Eye (tissue), 1 donor: ENCODE results near the gene RNF220.

Experiments
- DNase-seq: peaks from one replicate; pipeline ENCODE4 v3.0.0-alpha.2; 2015

Gene RNF220

GRCh38 chr1:44591381-44591780 is 186.3 kb downstream of the RNF220 start:
- no peak for DNase-seq

GRCh38 chr1:44592208-44593145 is 187.4 kb downstream of the RNF220 start:
- DNase-seq: no peak

- no peak for DNase-seq
These were observed 189.3 kb downstream of the RNF220 start for GRCh38 chr1:44594353-44594752.

GRCh38 chr1:44594871-44595735 is 190.0 kb downstream of the RNF220 start:
- peak; percentile 86 for DNase-seq

GRCh38 chr1:44596511-44596910 is 191.5 kb downstream of the RNF220 start:
- DNase-seq: no peak

GRCh38 chr1:44598167-44598566 is 193.1 kb downstream of the RNF220 start:
- no peak for DNase-seq

- DNase-seq: peak; percentile 75
These were observed 197.9 kb downstream of the RNF220 start for GRCh38 chr1:44602634-44603628.

- DNase-seq: no peak
These were observed 198.7 kb downstream of the RNF220 start for GRCh38 chr1:44603718-44604117.

- DNase-seq: no peak
These were observed 199.3 kb downstream of the RNF220 start for GRCh38 chr1:44604157-44604955.

- DNase-seq: no peak
These were observed 201.0 kb downstream of the RNF220 start for GRCh38 chr1:44605914-44606615.

GRCh38 chr1:44606701-44607281 is 201.7 kb downstream of the RNF220 start:
- DNase-seq: no peak

GRCh38 chr1:44608141-44608540 is 203.1 kb downstream of the RNF220 start:
- DNase-seq: no peak

GRCh38 chr1:44609412-44609767 is 204.3 kb downstream of the RNF220 start:
- peak; percentile 83 for DNase-seq

- DNase-seq: no peak
These were observed 204.9 kb downstream of the RNF220 start for GRCh38 chr1:44609768-44610526.

GRCh38 chr1:44610527-44611148 is 205.6 kb downstream of the RNF220 start:
- no peak for DNase-seq

GRCh38 chr1:44611419-44611818 is 206.4 kb downstream of the RNF220 start:
- no peak for DNase-seq

- no peak for DNase-seq
These were observed 206.8 kb downstream of the RNF220 start for GRCh38 chr1:44611866-44612265.

GRCh38 chr1:44613941-44614340 is 208.9 kb downstream of the RNF220 start:
- peak; percentile 57 for DNase-seq

- no peak for DNase-seq
These were observed 211.4 kb downstream of the RNF220 start for GRCh38 chr1:44616284-44616990.
